ENCODE data around the gene CNTN6. TPM values are rescaled to one million over a fixed set of nuclear protein-coding genes. Genes with fewer than 3 reads are reported as not detected.

CNTN6 gene
- total RNA-seq, 1 experiment from 2014 or later: not detected

GRCh38 chr3:1355691-1356090 lies 262.9 kb downstream of the CNTN6 start:
- Histone ChIP-seq H4K5ac (ENCODE audit: insufficient read length, low read depth, low read length) (no peak overlapping the region), H2BK20ac (ENCODE audit: low read depth, low read length, poor library complexity, severe bottlenecking) (no peak overlapping the region), H2BK5ac (ENCODE audit: insufficient read length, low read length) (no peak overlapping the region), H2BK120ac (ENCODE audit: low read depth, low read length, poor library complexity, severe bottlenecking) (no peak overlapping the region), H3K9ac (ENCODE audit: extremely low read depth, insufficient read length, low read length) (no peak overlapping the region), H2BK12ac (ENCODE audit: insufficient read length, low read depth, low read length) (no peak overlapping the region), H3K56ac (ENCODE audit: insufficient read length, low read depth, low read length) (no peak overlapping the region), H3K23ac (ENCODE audit: insufficient read length, low read depth, low read length) (no peak overlapping the region), H2AFZ (ENCODE audit: low read length) (no peak overlapping the region), H4K20me1 (ENCODE audit: control insufficient read depth, insufficient read depth, insufficient read length) (no peaks in the 10 kb centered on the region), H3K18ac (ENCODE audit: insufficient read length, low read depth, low read length) (no peak overlapping the region), H3K4me2 (ENCODE audit: insufficient read depth, insufficient read length, low read length) (no peak overlapping the region), H3K27ac (ENCODE audit: insufficient read length, low read depth, low read length) (no peak overlapping the region), H3K79me2 (ENCODE audit: insufficient read depth, low read length) (no peaks in the 10 kb centered on the region), H3T11ph (ENCODE audit: low read length) (no peak overlapping the region), H4K8ac (replicated peaks; ENCODE audit: insufficient read length, low read depth, low read length) (no peak overlapping the region), H3K4me1 (ENCODE audit: insufficient read depth, low read length) (no peaks in the 10 kb centered on the region), H2BK15ac (ENCODE audit: low read depth, low read length) (no peak overlapping the region), H3K27me3 (ENCODE audit: insufficient read depth, low read length) (no peaks in the 10 kb centered on the region), H3K23me2 (ENCODE audit: insufficient read length, low read depth, low read length, poor library complexity, severe bottlenecking) (no peaks in the 10 kb centered on the region), H3K9me3 (ENCODE audit: control insufficient read depth, low read depth, low read length) (no peaks in the 10 kb centered on the region), H3K4ac (ENCODE audit: low read depth, low read length) (no peak overlapping the region), H2AK5ac (ENCODE audit: insufficient read length, low read length) (no peak overlapping the region), H3K14ac (ENCODE audit: insufficient read depth, low read length) (no peak overlapping the region), H3K79me1 (ENCODE audit: insufficient read depth, low read depth, low read length, poor library complexity, severe bottlenecking) (no peaks in the 10 kb centered on the region), H4K91ac (ENCODE audit: insufficient read length, low read depth, low read length) (no peak overlapping the region)
- no CpG with 5 or more reads among the region's 3 CpGs for WGBS (ENCODE audit: extremely low coverage, insufficient read length, low lambda C conversion rate)
- H3K4me3 Mint-ChIP-seq: no peak overlapping the region
- H3K27ac Mint-ChIP-seq: no peak overlapping the region
- no peak for TF ChIP-seq CTCF (conservative IDR thresholded peaks at IDR 0.05)
- no peaks in the 10 kb centered on the region for H3K9me3 Mint-ChIP-seq
- H3K36me3 Mint-ChIP-seq (ENCODE audit: insufficient read depth in 1 of 3, low read depth in 3 of 3): no peaks in the 10 kb centered on the region
- no peaks in the 10 kb centered on the region for H3K27me3 Mint-ChIP-seq (ENCODE audit: low read depth)
- no peak for DNase-seq
- H3K4me1 Mint-ChIP-seq: no peaks in the 10 kb centered on the region
